GM12878 (cell line): ENCODE results near the gene ERV3-1. TPM values are rescaled to one million over a fixed set of nuclear protein-coding genes. Genes with fewer than 3 reads are reported as not detected.
"Not testable (repeated sequence)": the region's sequence is repeated elsewhere in the genome, so short reads cannot be mapped to it uniquely, and the experiment has no call there.

Experiments
- ATAC-seq: fragments of 200-7000 bp; cut with Tn5 transposase; 3 replicates; pipeline ENCODE4 v1.9.1; 2020; ENCODE audit warnings: mild to moderate bottlenecking, moderate library complexity
- BruUV-seq: library from RNA; stranded (reverse); fragments of 400-500 nt; replicated peaks from 2 replicates; lab custom pipeline; 2021; lab: Mats Ljungman, UMichigan
- CTCF ChIA-PET: fragments of 300-600 bp; sonication (Branson Sonifier 250); formaldehyde crosslinking; extraction: SDS; loops from one replicate; lab custom pipeline; 2021; ENCODE audit warnings: inconsistent platforms; lab: Yijun Ruan, JAX
- POLR2A ChIA-PET: fragments of 350-600 bp; formaldehyde crosslinking; extraction: SDS; loops from one replicate; lab custom pipeline; 2021; ENCODE audit warnings: inconsistent platforms; lab: Charles Lee
- RAD21 ChIA-PET: fragments of 300-600 bp; sonication (Branson Sonifier 250); formaldehyde crosslinking; loops from one replicate; lab custom pipeline; 2023; ENCODE audit warnings: antibody characterized with exemption; ENCODE audit not compliant: unreplicated experiment; lab: Charles Lee
- SMC1A ChIA-PET: fragments of 300-600 bp; sonication (Branson Sonifier 250); formaldehyde crosslinking; loops from one replicate; lab custom pipeline; 2023; ENCODE audit not compliant: unreplicated experiment, uncharacterized antibody; lab: Charles Lee
- DNase-seq: peaks from one replicate; pipeline ENCODE4 v3.0.0-alpha.2; 2011; ENCODE audit warnings: low read depth, low spot score
- FAIRE-seq: peaks from 3 replicates; lab custom pipeline; 2011; peaks lifted over from hg19 to GRCh38; lab: Jason Lieb, UNC
- H2AFZ ChIP-seq: 2 replicates; pipeline ENCODE4 v1.6.0; 2011; ENCODE audit warnings: low read depth, low read length, control low read depth; ENCODE audit not compliant: control insufficient read depth
- H3K27ac ChIP-seq: 2 replicates; pipeline ENCODE4 v1.5.1; 2011; ENCODE audit warnings: control low read depth; ENCODE audit not compliant: control insufficient read depth, insufficient read depth
- H3K27me3 ChIP-seq, 2 experiments: replicated peaks in 1 of 2; 2 replicates each; pipeline versions ENCODE4 v1.6.0 to v1.6.1; 2011; ENCODE audit warnings: low read length in 1 of 2; ENCODE audit not compliant: control insufficient read depth in 2 of 2, insufficient read depth in 2 of 2
- H3K36me3 ChIP-seq, 2 experiments: 2 replicates each; pipeline ENCODE4 v1.5.1; 2011; ENCODE audit warnings: low read length in 1 of 2; ENCODE audit not compliant: control insufficient read depth in 2 of 2, insufficient read depth in 2 of 2
- H3K4me1 ChIP-seq: 2 replicates; pipeline ENCODE4 v1.6.1; 2011; ENCODE audit warnings: mild to moderate bottlenecking, low read length, moderate library complexity, mixed read lengths; ENCODE audit not compliant: control insufficient read depth, insufficient read depth
- H3K4me2 ChIP-seq: 2 replicates; pipeline ENCODE4 v1.6.0; 2011; ENCODE audit warnings: control low read depth; ENCODE audit not compliant: control insufficient read depth, insufficient read depth
- H3K4me3 ChIP-seq: fragments of 200-600 bp; sonication (generic); 2 replicates; pipeline ENCODE4 v1.5.1; 2016
- H3K79me2 ChIP-seq: 2 replicates; pipeline ENCODE4 v1.6.0; 2011; ENCODE audit warnings: low read length; ENCODE audit not compliant: control insufficient read depth, insufficient read depth
- H3K9ac ChIP-seq: 2 replicates; pipeline ENCODE4 v1.8.0; 2011; ENCODE audit warnings: low read length, control low read depth, mixed read lengths; ENCODE audit not compliant: control insufficient read depth, insufficient read depth
- H3K9me3 ChIP-seq: replicated peaks from 3 replicates; pipeline ENCODE4 v1.5.1; 2011; ENCODE audit warnings: mild to moderate bottlenecking, low read length; ENCODE audit not compliant: control insufficient read depth, insufficient read depth
- H4K20me1 ChIP-seq: 2 replicates; pipeline ENCODE4 v1.6.0; 2011; ENCODE audit not compliant: control insufficient read depth, insufficient read depth
- BCL11A ChIP-seq: IDR thresholded peaks from 2 replicates; pipeline ENCODE4 v1.6.1; 2011; ENCODE audit warnings: low read depth, low read length
- DPF2 ChIP-seq: fragments of 450-650 bp; IDR thresholded peaks from 2 replicates; pipeline ENCODE4 v1.6.1; 2017; ENCODE audit warnings: mild to moderate bottlenecking
- EED ChIP-seq: sonication (generic); IDR thresholded peaks from 2 replicates; pipeline ENCODE4 v1.6.1; 2016; ENCODE audit warnings: antibody characterized with exemption, low read depth
- IRF4 ChIP-seq: IDR thresholded peaks from 2 replicates; pipeline ENCODE4 v1.6.1; 2011; ENCODE audit warnings: low read depth, low read length
- MEF2B ChIP-seq: fragments of 450-650 bp; IDR thresholded peaks from 2 replicates; pipeline ENCODE4 v1.6.1; 2018; ENCODE audit warnings: mild to moderate bottlenecking, moderate library complexity; ENCODE audit not compliant: partially characterized antibody, poor library complexity, severe bottlenecking
- NFYA ChIP-seq: IDR thresholded peaks from 2 replicates; pipeline ENCODE4 v1.6.1; 2011; ENCODE audit warnings: low read depth, mild to moderate bottlenecking, low read length, improper control_type of control experiment, borderline replicate concordance
- NFYB ChIP-seq: IDR thresholded peaks from 2 replicates; pipeline ENCODE4 v1.6.1; 2011; ENCODE audit warnings: low read depth, mild to moderate bottlenecking, low read length, improper control_type of control experiment, moderate library complexity; ENCODE audit not compliant: insufficient read depth
- NR2F1 ChIP-seq: fragments of 450-650 bp; conservative IDR thresholded peaks from 2 replicates; pipeline ENCODE4 v1.6.1; 2017; ENCODE audit warnings: mild to moderate bottlenecking
- RELA ChIP-seq: fragments of 450-650 bp; IDR thresholded peaks from 2 replicates; pipeline ENCODE4 v1.8.0; 2014; ENCODE audit warnings: borderline replicate concordance; ENCODE audit not compliant: partially characterized antibody
- ZNF207 ChIP-seq: fragments of 450-650 bp; IDR thresholded peaks from 2 replicates; pipeline ENCODE4 v1.6.1; 2014; ENCODE audit warnings: antibody characterized with exemption, mild to moderate bottlenecking, borderline replicate concordance
- WGBS: methylation state at CpG from one replicate; pipeline ENCODE4 v1.1.6; 2016; ENCODE audit warnings: low lambda C conversion rate; ENCODE audit not compliant: insufficient replicate concordance, insufficient coverage; ENCODE audit errors: missing lambda C conversion rate; 5-methylcytosine and 5-hydroxymethylcytosine counted together
- in situ Hi-C: fragments of 300-500 bp; cut with MboI; formaldehyde crosslinking; loops from 9 replicates; pipeline ENCODE4 v1.14.3; 2018; ENCODE audit warnings: mixed read lengths
- intact Hi-C: fragments of 100-400 bp; cut with micrococcal nuclease; formaldehyde crosslinking; loops from one replicate; pipeline ENCODE4 v1.14.2; 2022; ENCODE audit not compliant: unreplicated experiment
- polyA plus RNA-seq, 11 experiments: library from polyadenylated mRNA; depleted of rRNA in 4 of 11; unstranded in 6 of 11; stranded (reverse) in 5 of 11; fragments of >200 nt; fragmentation: Nextera tagmentation in 4 of 11; fragmentation: Illumina TruSeq in 1 of 11; extraction: Ambion mirVana in 4 of 11; extraction: Trizol in 1 of 11; gene quantifications; 1 replicate in 1 of 11; 2 replicates in 10 of 11; pipeline versions ENCODE4 v1.2.1 to v1.2.3, GENCODE V29; 2011 to 2016; ENCODE audit warnings: inconsistent platforms in 2 of 11, missing spikeins in 2 of 11, low read depth in 1 of 11
- total RNA-seq, 4 experiments: library from RNA; depleted of rRNA in 3 of 4; stranded (reverse); fragments of >200 nt in 3 of 4; fragmentation: Illumina TruSeq in 1 of 4; extraction: Trizol in 1 of 4; gene quantifications; 2 replicates each; pipeline versions ENCODE4 v1.2.1 to v1.2.3, GENCODE V29; 2013 to 2021
- TF ChIP-seq, protein P1 (sequence below): fragments of 450-650 bp; IDR thresholded peaks from 2 replicates; pipeline ENCODE4 v1.6.1; 2017; ENCODE audit warnings: mild to moderate bottlenecking
- TF ChIP-seq, protein P2 (sequence below): fragments of 450-650 bp; IDR thresholded peaks from 2 replicates; pipeline ENCODE4 v1.6.1; 2018; ENCODE audit warnings: borderline replicate concordance, mild to moderate bottlenecking; ENCODE audit not compliant: partially characterized antibody

The ERV3-1 gene
- total and polyA plus RNA-seq, 10 of the 15 experiments (the other 5 are each of a cell fraction or from before 2014, with no cell fraction given) = 9.4 to 23.4 (median 15.1) TPM

DNA sequence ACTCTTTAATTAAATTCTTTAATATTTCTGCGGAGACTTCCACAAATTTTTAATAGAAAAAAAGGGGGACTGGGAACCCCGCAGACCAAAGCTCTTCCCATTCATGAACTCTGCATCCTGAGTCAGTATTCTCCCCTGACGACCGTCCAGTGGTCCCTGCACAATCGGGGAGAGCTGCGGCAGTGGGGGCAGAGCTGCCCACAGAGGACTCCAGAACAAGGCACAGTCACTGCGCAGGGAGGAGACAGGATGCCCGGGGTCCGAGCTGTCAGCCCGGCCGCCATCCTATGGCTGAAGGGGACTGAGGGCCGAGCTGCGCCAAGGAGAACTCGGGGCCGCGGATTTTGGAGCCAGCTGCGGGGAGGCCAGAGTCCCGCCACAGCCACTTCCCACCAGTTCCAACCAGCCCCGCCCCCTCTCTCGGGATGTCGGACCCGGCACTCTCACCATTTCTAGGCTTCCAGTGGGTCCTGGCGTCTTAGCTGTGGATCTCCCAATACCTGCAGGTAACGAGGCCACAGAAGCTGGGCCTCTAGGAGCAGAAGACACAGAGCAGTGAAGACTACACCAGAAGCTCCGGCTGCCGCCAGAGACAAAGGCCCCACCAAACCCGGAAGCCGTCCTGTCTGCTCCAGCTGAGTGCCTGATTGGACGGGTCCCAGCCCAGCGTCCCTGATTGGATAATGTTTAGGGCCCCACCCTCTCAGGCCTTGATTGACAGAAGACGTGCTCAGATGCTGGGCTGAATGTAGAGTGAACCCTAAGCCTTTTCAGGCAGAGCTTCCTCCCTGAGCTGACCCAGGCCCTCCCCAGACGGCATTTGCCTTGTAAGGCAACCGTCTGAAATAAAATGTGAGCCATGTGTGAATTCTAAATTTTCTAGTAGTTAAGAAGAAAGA lies at the start of gene ERV3-1 (continued):
- TF ChIP-seq MEF2B = no peak
- no peak for TF ChIP-seq EED
- TF ChIP-seq IRF4 = no peak
- TF ChIP-seq NFYB = peak; percentile 98
- TF ChIP-seq NFYA = peak; percentile 45
- TF ChIP-seq BCL11A = no peak
- TF ChIP-seq, protein P1, sequence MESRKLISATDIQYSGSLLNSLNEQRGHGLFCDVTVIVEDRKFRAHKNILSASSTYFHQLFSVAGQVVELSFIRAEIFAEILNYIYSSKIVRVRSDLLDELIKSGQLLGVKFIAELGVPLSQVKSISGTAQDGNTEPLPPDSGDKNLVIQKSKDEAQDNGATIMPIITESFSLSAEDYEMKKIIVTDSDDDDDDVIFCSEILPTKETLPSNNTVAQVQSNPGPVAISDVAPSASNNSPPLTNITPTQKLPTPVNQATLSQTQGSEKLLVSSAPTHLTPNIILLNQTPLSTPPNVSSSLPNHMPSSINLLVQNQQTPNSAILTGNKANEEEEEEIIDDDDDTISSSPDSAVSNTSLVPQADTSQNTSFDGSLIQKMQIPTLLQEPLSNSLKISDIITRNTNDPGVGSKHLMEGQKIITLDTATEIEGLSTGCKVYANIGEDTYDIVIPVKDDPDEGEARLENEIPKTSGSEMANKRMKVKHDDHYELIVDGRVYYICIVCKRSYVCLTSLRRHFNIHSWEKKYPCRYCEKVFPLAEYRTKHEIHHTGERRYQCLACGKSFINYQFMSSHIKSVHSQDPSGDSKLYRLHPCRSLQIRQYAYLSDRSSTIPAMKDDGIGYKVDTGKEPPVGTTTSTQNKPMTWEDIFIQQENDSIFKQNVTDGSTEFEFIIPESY = no peak
- TF ChIP-seq, protein P2, sequence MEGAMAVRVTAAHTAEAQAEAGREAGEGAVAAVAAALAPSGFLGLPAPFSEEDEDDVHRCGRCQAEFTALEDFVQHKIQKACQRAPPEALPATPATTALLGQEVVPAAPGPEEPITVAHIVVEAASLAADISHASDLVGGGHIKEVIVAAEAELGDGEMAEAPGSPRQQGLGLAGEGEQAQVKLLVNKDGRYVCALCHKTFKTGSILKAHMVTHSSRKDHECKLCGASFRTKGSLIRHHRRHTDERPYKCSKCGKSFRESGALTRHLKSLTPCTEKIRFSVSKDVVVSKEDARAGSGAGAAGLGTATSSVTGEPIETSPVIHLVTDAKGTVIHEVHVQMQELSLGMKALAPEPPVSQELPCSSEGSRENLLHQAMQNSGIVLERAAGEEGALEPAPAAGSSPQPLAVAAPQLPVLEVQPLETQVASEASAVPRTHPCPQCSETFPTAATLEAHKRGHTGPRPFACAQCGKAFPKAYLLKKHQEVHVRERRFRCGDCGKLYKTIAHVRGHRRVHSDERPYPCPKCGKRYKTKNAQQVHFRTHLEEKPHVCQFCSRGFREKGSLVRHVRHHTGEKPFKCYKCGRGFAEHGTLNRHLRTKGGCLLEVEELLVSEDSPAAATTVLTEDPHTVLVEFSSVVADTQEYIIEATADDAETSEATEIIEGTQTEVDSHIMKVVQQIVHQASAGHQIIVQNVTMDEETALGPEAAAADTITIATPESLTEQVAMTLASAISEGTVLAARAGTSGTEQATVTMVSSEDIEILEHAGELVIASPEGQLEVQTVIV = peak; percentile 82
- 0 out of 2 replicates have a peak, but pooled peaks have one; percentile 22 for TF ChIP-seq NR2F1
- TF ChIP-seq RELA = no peak
- peak; percentile 56; the same call in 1 of the 2 replicates for TF ChIP-seq DPF2
- no peak for TF ChIP-seq ZNF207

DNA sequence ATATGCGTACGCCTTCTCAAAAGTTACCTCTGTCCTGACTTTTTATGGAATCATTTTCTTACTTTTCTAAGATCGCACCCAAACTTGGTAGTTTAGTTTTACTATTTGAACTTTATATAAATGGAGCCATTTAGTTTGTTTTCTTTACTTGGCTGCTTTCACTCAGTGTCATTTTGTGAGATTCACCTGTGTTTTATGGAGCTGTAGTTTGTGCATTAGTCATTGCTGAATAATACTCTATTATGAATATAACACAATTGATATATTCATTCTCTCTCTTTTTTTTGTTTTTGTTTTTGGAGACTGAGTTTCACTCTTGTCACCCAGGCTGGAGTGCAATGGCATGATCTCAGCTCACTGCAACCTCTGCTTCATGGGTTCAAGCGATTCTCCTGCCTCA lies 49.3 kb upstream of the ERV3-1 start:
- H3K79me2 ChIP-seq, CTCF ChIA-PET, intact Hi-C loops, RAD21 ChIA-PET, H3K4me1 ChIP-seq, SMC1A ChIA-PET, H3K27ac ChIP-seq, H3K9me3 ChIP-seq, H3K9ac ChIP-seq, H3K4me3 ChIP-seq, FAIRE-seq, ATAC-seq, POLR2A ChIA-PET, H4K20me1 ChIP-seq, BruUV-seq, DNase-seq, H3K27me3 ChIP-seq, H3K4me2 ChIP-seq, in situ Hi-C loops, H3K36me3 ChIP-seq, H2AFZ ChIP-seq: not testable (repeated sequence)
- WGBS = 96% methylated on average over 2 of the region's 4 CpGs
